Vagina (tissue), 2 donors: ENCODE data around the gene TEX48.

Experiments
- POLR2A ChIP-seq, 2 donors: fragments of 450-650 bp; IDR thresholded peaks; one replicate each; pipeline ENCODE4 v1.6.1; 2017; ENCODE audit warnings: antibody characterized with exemption in 2 of 2, mild to moderate bottlenecking in 2 of 2, moderate library complexity in 2 of 2
- TF ChIP-seq, protein P1 (sequence below), 3 experiments: fragments of 450-650 bp in 2 of 3; fragments of 200-600 bp in 1 of 3; sonication (generic) in 1 of 3; IDR thresholded peaks; one replicate each; pipeline ENCODE4 v1.5.1; 2017 to 2019; ENCODE audit warnings: antibody characterized with exemption in 3 of 3, mild to moderate bottlenecking in 2 of 3, moderate library complexity in 2 of 3

DNA sequence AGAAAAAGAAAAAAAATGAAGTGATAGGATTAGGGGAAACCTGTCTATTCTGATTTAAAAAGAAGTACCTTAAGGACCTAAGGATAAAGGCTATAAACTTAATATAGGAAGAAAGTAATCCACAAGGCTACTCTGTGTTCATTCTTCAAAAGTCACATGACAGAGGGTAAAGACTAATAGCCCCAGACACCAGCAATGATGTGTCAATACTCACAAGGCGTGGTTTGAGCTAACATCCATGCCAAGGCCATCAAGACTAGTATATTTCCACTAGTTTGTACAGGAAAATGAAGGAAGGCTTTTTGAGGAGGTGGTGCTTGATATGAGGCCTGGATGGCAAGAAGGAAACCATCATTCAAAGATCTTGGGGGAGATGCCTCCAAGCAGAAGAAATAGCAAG lies 49.7 kb upstream of the TEX48 start:
- TF ChIP-seq POLR2A (IDR thresholded peaks at IDR 0.05), result no peak
- TF ChIP-seq, protein P1, sequence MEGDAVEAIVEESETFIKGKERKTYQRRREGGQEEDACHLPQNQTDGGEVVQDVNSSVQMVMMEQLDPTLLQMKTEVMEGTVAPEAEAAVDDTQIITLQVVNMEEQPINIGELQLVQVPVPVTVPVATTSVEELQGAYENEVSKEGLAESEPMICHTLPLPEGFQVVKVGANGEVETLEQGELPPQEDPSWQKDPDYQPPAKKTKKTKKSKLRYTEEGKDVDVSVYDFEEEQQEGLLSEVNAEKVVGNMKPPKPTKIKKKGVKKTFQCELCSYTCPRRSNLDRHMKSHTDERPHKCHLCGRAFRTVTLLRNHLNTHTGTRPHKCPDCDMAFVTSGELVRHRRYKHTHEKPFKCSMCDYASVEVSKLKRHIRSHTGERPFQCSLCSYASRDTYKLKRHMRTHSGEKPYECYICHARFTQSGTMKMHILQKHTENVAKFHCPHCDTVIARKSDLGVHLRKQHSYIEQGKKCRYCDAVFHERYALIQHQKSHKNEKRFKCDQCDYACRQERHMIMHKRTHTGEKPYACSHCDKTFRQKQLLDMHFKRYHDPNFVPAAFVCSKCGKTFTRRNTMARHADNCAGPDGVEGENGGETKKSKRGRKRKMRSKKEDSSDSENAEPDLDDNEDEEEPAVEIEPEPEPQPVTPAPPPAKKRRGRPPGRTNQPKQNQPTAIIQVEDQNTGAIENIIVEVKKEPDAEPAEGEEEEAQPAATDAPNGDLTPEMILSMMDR (IDR thresholded peaks at IDR 0.05), result no peak
